Uterus (tissue), 2 donors: ENCODE measurements around the gene PLA2G1B.

Experiments
- POLR2A ChIP-seq, 2 donors: fragments of 450-650 bp; IDR thresholded peaks; one replicate each; pipeline ENCODE4 v1.6.1; 2016; ENCODE audit warnings: antibody characterized with exemption in 2 of 2, mild to moderate bottlenecking in 1 of 2, moderate library complexity in 1 of 2
- TF ChIP-seq, protein P1 (sequence below), 4 experiments: fragments of 200-600 bp in 2 of 4; fragments of 450-650 bp in 2 of 4; sonication (generic) in 2 of 4; IDR thresholded peaks; one replicate each; pipeline ENCODE4 v1.5.1; 2016 to 2019; ENCODE audit warnings: antibody characterized with exemption in 4 of 4, mild to moderate bottlenecking in 2 of 4, moderate library complexity in 1 of 4

DNA sequence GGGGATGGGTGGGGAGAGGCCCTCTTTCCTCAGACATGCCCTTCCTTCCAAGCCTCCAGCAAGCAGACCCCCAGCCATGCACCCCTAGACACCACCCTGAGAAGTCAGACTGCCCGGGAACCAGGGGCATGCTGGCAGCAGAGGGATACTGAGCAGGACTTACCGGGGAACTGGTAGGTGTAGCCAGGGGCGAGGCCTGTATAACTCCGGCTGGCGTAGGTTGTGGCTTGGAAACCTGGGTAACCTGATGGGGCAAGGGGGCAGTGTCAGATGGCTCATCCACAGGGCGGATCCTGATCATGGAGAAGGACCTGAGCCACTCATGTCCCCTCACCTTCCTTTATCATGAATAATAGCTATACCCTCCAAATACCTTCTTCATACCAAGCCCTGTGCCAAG, 25.6 kb upstream of the PLA2G1B start:
- TF ChIP-seq, protein P1, sequence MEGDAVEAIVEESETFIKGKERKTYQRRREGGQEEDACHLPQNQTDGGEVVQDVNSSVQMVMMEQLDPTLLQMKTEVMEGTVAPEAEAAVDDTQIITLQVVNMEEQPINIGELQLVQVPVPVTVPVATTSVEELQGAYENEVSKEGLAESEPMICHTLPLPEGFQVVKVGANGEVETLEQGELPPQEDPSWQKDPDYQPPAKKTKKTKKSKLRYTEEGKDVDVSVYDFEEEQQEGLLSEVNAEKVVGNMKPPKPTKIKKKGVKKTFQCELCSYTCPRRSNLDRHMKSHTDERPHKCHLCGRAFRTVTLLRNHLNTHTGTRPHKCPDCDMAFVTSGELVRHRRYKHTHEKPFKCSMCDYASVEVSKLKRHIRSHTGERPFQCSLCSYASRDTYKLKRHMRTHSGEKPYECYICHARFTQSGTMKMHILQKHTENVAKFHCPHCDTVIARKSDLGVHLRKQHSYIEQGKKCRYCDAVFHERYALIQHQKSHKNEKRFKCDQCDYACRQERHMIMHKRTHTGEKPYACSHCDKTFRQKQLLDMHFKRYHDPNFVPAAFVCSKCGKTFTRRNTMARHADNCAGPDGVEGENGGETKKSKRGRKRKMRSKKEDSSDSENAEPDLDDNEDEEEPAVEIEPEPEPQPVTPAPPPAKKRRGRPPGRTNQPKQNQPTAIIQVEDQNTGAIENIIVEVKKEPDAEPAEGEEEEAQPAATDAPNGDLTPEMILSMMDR (IDR thresholded peaks at IDR 0.05) = no peak
- no peak for TF ChIP-seq POLR2A (IDR thresholded peaks at IDR 0.05)
